Effector memory CD8-positive, alpha-beta T cell (primary cell): Measurements from ENCODE around the gene GTF2F1.
"Not testable (repeated sequence)": the region's sequence is repeated elsewhere in the genome, so short reads cannot be mapped to it uniquely, and the experiment has no call there.

Experiments
- ATAC-seq: fragments of 150-1000 bp; cut with Tn5 transposase; replicated peaks from 2 replicates; pipeline ENCODE4 v1.10.0; 2021; ENCODE audit warnings: mild to moderate bottlenecking, moderate library complexity
- DNase-seq, 3 experiments: peaks; one replicate each; pipeline ENCODE4 v3.0.0; 2021
- H3K27ac Mint-ChIP-seq, 2 donors: one replicate each; pipeline ENCODE4 v1.8.0; 2022; ENCODE audit warnings: mild to moderate bottlenecking in 2 of 2, mixed read lengths in 2 of 2, moderate library complexity in 2 of 2
- H3K27me3 Mint-ChIP-seq, 2 donors: one replicate each; pipeline ENCODE4 v1.8.0; 2022; ENCODE audit warnings: mixed read lengths in 2 of 2
- H3K36me3 Mint-ChIP-seq: one replicate; pipeline ENCODE4 v1.8.0; 2022; ENCODE audit warnings: mild to moderate bottlenecking, moderate library complexity, mixed read lengths; ENCODE audit not compliant: insufficient read depth
- H3K4me1 Mint-ChIP-seq, 2 donors: one replicate each; pipeline ENCODE4 v1.8.0; 2022; ENCODE audit warnings: low read depth in 2 of 2, mixed read lengths in 2 of 2
- H3K4me3 Mint-ChIP-seq, 2 donors: one replicate each; pipeline ENCODE4 v1.8.0; 2022; ENCODE audit warnings: mild to moderate bottlenecking in 2 of 2, mixed read lengths in 2 of 2, moderate library complexity in 2 of 2
- H3K9me3 Mint-ChIP-seq, 2 donors: one replicate each; pipeline ENCODE4 v1.8.0; 2022; ENCODE audit warnings: mixed read lengths in 2 of 2

The GTF2F1 gene

DNA sequence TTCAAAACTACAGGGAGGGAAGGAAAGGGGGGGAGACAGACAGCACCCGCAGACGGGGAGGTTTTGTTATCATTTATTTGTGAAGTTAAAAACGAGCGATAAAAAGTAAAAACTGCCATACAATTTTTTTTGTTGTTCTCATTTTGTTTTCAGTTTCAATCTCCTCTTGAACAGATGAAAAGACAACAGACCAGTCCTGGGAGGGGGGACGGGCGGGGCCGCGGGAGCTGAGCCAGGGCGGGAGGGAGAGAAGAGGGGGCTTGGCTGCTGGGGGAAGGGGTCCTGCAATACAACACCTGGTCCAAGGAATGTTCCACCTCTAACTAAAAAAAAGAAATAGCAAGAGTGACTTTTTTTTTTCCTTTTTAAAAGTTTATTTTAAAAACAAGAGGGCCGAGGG is 20.3 kb upstream of the GTF2F1 start:
- H3K36me3 Mint-ChIP-seq, result peaks cover 46% of the 10 kb centered on the region
- DNase-seq, result no peak
- H3K4me3 Mint-ChIP-seq, result no peak overlapping the region
- no peaks in the 10 kb centered on the region for H3K4me1 Mint-ChIP-seq
- no peaks in the 10 kb centered on the region for H3K27me3 Mint-ChIP-seq
- no peak for ATAC-seq
- H3K27ac Mint-ChIP-seq, result no peak overlapping the region
- no peaks in the 10 kb centered on the region for H3K9me3 Mint-ChIP-seq

DNA sequence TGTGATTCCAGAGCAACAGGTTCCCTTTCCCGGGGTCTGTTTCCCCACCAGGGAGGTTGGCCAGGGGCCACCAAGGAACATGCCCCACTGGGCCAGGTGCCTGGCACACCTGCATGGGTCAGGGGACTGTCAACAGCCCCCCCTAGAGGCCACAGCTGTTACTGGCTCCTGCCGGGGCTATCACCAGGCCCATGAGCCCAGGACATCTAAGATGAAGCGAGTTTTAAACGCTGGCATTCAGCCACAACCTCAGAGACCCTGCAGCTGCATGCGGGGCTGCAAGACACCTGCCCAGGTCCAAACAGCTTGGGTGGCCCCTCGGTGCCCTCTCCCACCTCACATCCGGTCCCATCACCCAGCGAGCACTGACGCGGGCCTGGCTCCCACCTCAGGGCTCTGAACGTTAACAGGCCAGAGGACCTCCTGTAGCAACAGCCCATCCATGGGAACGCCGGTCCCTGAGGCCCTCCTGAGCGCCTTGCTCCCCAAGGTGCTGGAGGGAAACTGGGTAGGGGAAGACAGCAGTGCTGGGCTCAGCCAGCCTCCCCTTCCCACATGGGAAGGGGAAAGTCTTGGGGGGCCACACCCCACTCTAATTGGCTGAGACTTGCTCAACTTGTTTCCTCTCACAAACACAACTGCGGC is 19.6 kb upstream of the GTF2F1 start:
- peak; percentile 25 to 44 (median 35) for DNase-seq
- Mint-ChIP-seq H3K4me1 (no peaks in the 10 kb centered on the region), H3K27ac (no peak overlapping the region), H3K27me3 (no peaks in the 10 kb centered on the region), H3K9me3 (no peaks in the 10 kb centered on the region), H3K4me3 (no peak overlapping the region), H3K36me3 (peaks cover 46% of the 10 kb centered on the region)
- ATAC-seq, result peak; percentile 78

DNA sequence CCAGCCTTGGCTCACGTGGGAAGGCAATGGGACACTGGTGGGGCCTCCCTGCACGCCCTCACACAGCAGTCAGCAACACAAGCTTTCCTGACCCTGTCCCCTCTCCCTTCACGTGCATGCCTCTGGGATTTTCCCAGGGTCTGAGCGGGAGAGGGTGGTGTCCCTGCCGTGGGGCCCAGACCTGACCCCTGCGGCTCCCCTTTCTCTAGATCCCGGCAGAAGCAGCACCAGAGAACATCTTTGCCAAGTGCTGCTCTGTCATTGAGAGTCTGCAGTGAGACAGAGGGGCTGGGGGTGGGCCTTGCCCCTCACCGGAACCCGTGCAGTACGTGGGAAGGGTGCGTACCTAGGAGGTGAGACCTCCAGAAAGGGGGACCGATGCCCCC is 19.1 kb upstream of the GTF2F1 start:
- H3K27ac Mint-ChIP-seq, result no peak overlapping the region
- no peak overlapping the region for H3K4me3 Mint-ChIP-seq
- H3K27me3 Mint-ChIP-seq, result no peaks in the 10 kb centered on the region
- DNase-seq (no peak), ATAC-seq (no peak)
- H3K36me3 Mint-ChIP-seq, result peaks cover 43% of the 10 kb centered on the region
- H3K9me3 Mint-ChIP-seq, result no peaks in the 10 kb centered on the region
- H3K4me1 Mint-ChIP-seq, result no peaks in the 10 kb centered on the region

DNA sequence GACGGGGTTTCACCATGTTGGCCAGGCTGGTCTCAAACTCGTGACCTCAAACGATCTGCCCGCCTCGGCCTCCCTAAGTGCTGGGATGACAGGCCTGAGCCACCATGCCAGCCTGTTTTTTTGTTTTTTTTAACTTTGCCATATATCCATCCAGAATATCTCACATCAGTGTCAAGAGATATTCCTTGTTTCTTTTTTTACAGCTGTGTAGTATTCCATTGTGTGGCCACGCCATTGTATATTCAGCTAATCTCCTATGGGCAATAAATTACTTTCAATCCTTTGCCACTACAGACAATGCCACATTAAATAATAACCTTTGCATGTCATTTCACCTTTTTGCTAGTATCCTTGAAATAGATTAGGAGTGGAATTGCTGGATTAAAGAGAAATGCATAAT is 16.4 kb upstream of the GTF2F1 start:
- Mint-ChIP-seq H3K27me3 (no peaks in the 10 kb centered on the region), H3K4me3 (no peak overlapping the region), H3K4me1 (no peaks in the 10 kb centered on the region), H3K36me3 (peaks cover 19% of the 10 kb centered on the region), H3K27ac (no peak overlapping the region), H3K9me3 (no peaks in the 10 kb centered on the region)
- ATAC-seq (no peak), DNase-seq (no peak)

GRCh38 chr19:6406401-6406800 is 13.4 kb upstream of the GTF2F1 start:
- ATAC-seq (no peak), DNase-seq (no peak)
- Mint-ChIP-seq H3K36me3 (peaks cover 7% of the 10 kb centered on the region), H3K27me3 (no peaks in the 10 kb centered on the region), H3K4me3 (no peak overlapping the region), H3K27ac (no peak overlapping the region), H3K9me3 (no peaks in the 10 kb centered on the region), H3K4me1 (no peaks in the 10 kb centered on the region)

GRCh38 chr19:6402837-6403608 is 10.1 kb upstream of the GTF2F1 start:
- Mint-ChIP-seq H3K27me3 (no peaks in the 10 kb centered on the region), H3K4me1 (no peaks in the 10 kb centered on the region), H3K36me3 (no peaks in the 10 kb centered on the region), H3K9me3 (no peaks in the 10 kb centered on the region), H3K27ac (no peak overlapping the region), H3K4me3 (no peak overlapping the region)
- ATAC-seq, result no peak
- no peak for DNase-seq

GRCh38 chr19:6402058-6402457 is 9.1 kb upstream of the GTF2F1 start:
- Mint-ChIP-seq H3K36me3 (no peaks in the 10 kb centered on the region), H3K27me3 (no peaks in the 10 kb centered on the region), H3K4me1 (no peaks in the 10 kb centered on the region), H3K9me3 (no peaks in the 10 kb centered on the region), H3K4me3 (no peak overlapping the region), H3K27ac (no peak overlapping the region)
- ATAC-seq (no peak), DNase-seq (no peak)

GRCh38 chr19:6400062-6400944 is 7.3 kb upstream of the GTF2F1 start:
- not testable (repeated sequence) for DNase-seq, H3K9me3 Mint-ChIP-seq, ATAC-seq, H3K4me1 Mint-ChIP-seq, H3K4me3 Mint-ChIP-seq, H3K27me3 Mint-ChIP-seq, H3K36me3 Mint-ChIP-seq, H3K27ac Mint-ChIP-seq

GRCh38 chr19:6396305-6396704 is 3.3 kb upstream of the GTF2F1 start:
- no peak for DNase-seq
- H3K27ac Mint-ChIP-seq, result no peak overlapping the region
- H3K27me3 Mint-ChIP-seq, result no peaks in the 10 kb centered on the region

DNA sequence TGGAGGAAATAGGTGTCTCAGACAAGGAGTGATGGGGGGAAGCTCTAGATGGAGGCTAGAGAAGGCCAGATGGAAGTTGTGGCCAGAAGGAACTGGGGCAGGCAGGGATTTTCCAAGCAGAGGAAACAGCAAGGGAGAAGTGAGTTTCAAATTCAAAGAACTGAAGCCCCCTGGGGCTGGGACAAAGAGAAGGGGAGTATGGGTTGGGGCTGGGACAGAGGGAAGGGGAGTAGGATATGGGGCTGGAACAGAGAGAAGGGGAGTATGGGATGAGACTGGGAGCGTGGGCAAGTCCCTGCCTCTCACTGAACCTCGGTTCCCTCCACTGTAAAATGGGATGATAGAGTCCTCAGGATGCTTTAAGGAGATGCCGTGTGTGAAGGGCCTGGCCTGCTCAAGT is 1.9 kb upstream of the GTF2F1 start:
- Mint-ChIP-seq H3K4me3 (peak overlapping the region; percentile 94 to 95), H3K4me1 (peaks cover 21 to 27% of the 10 kb centered on the region in 2 donors), H3K27me3 (no peaks in the 10 kb centered on the region), H3K9me3 (no peaks in the 10 kb centered on the region), H3K36me3 (peaks cover 38% of the 10 kb centered on the region), H3K27ac (no peak overlapping the region)
- DNase-seq (no peak), ATAC-seq (no peak)

More at GRCh38 chr19:6396305-6396704, 3.3 kb upstream of the GTF2F1 start:
- Mint-ChIP-seq H3K4me3 (no peak overlapping the region), H3K9me3 (no peaks in the 10 kb centered on the region), H3K4me1 (peaks cover 17 to 23% of the 10 kb centered on the region in 2 donors), H3K36me3 (peaks cover 23% of the 10 kb centered on the region)
- ATAC-seq, result no peak

DNA sequence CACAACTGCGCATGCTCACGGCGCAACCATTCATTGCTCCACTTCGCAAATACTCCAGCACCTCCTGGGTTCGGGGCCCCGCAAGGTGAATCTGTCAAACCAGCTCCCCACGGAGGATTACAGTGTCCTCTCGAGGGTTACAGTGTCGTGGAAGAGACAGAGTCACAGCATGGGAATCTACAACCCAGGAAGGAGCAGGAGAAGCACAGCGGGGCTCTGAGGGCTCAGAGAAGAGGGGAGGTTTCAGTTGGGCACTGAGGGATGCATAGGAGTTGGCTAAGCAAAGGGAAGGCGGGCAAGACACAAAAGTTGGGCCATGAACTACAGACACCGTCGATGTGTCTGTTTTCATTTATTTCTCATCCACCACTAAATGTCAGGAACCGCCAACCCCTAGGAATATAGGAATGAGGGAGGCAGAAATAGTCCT is 1.0 kb upstream of the GTF2F1 start:
- H3K36me3 Mint-ChIP-seq, result peaks cover 45% of the 10 kb centered on the region
- no peaks in the 10 kb centered on the region for H3K27me3 Mint-ChIP-seq
- peak overlapping the region; percentile 94 to 95 for H3K4me3 Mint-ChIP-seq
- DNase-seq (no peak), ATAC-seq (no peak)
- no peaks in the 10 kb centered on the region for H3K9me3 Mint-ChIP-seq
- H3K4me1 Mint-ChIP-seq, result peaks cover 21 to 27% of the 10 kb centered on the region in 2 donors
- H3K27ac Mint-ChIP-seq, result peak overlapping the region; percentile 96 to 99

DNA sequence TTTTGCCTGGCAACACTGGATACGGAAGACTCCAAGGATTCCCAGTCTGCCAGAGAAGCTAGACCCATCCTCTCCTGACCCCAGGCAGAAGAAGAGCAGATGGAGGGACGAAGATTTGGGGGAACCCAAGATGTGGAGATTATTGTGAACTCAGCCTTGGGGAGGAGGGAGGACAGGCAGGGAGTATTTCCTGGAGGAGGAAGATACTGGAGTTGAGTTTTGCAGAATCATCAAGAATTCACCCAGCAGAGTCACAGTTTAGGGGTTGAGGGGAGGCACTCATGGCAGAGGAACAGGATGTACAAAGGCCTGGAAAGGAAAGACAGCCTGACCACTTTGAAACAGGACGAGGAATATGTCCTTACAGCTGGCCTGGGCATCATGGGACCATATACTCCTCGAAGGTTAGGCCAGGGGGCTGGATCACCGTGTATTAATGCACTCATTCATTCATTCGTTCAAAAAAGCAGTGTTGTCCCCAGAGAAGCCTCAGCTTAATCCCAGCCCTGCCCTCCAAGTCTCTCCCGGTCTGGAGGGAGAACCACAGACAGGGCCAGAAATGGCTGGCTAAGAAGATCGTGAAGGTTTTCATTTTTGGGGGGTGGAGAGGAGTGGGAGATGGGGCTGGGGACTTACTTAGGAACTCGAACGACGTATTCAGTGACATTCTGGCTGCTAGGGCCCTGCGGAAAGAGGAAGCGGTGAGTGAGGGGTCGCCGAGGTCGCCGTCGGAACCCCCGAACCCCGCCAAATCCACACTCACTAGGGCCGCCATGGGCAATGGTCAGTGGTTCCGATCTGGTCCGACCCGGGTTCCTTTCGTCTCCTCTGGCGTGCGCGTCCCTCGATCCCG is 517 bp downstream of the GTF2F1 start:
- Mint-ChIP-seq H3K27me3 (no peaks in the 10 kb centered on the region), H3K4me3 (peak overlapping the region; percentile 94 to 95), H3K4me1 (peaks cover 21 to 31% of the 10 kb centered on the region in 2 donors), H3K36me3 (peaks cover 60% of the 10 kb centered on the region), H3K9me3 (no peaks in the 10 kb centered on the region), H3K27ac (peak overlapping the region; percentile 96 to 99)
- ATAC-seq (no peak), DNase-seq (no peak)

DNA sequence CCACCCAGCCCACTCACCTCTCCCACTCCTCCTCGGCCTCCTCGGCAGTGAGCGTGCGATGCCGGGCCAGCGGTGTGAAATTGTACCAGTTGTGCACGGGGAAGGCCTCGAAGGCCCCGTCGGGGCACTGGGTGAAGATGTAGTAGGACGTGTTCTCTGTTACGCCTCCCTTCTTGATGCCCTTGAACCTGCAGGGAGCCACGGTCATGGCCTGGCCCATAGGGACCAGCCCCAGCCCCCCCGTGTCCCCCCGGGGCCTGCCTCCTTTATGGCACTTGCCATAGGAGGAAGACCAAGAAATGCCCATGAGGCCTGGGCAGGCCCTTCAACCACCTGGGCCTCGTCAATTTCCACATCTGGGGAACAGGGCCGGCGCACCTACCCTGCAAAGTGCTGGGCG is 5.6 kb downstream of the GTF2F1 start:
- Mint-ChIP-seq H3K27me3 (no peaks in the 10 kb centered on the region), H3K36me3 (peaks cover 88% of the 10 kb centered on the region), H3K4me3 (no peak overlapping the region), H3K9me3 (no peaks in the 10 kb centered on the region), H3K4me1 (peaks cover 11 to 17% of the 10 kb centered on the region in 2 donors), H3K27ac (no peak overlapping the region)
- no peak for DNase-seq
- no peak for ATAC-seq
